Esophagus mucosa (tissue), 1 donor: ENCODE measurements around the gene DLG4. TPM values are rescaled to one million over a fixed set of nuclear protein-coding genes. Genes with fewer than 3 reads are reported as not detected.

Experiments used
- ATAC-seq: fragments of 200-7000 bp; cut with Tn5 transposase; one replicate; pipeline ENCODE4 v1.9.1; 2020
- total RNA-seq: library from RNA; stranded (reverse); gene quantifications from one replicate; pipeline ENCODE4 v1.2.4, GENCODE V29; 2023
- donor health status: DM: yes; HTN: yes; CAD: no.

DLG4 gene
- total RNA-seq, 1 donor from 2014 or later = 3.1 TPM

DNA sequence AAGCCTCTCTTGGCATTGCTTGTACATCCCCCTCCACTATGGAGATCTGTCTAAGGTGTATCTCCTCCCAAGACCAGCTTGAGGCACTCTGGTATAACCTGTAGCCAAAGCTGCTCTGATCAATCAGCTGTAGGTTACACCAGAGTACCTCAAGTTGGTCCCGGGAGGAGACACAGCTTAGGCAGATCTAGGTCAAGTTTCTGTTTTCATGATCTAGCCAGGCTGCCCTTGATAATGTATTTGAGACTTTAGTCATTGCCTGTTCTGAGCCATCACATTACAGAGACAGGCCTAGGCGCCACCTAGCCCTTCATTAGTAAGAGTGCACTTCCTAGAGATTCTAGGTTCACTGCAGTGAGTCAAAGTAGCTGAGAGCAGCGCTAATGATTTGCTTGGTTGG is 71.9 kb downstream of the DLG4 start:
- ATAC-seq = peak; percentile 90

DNA sequence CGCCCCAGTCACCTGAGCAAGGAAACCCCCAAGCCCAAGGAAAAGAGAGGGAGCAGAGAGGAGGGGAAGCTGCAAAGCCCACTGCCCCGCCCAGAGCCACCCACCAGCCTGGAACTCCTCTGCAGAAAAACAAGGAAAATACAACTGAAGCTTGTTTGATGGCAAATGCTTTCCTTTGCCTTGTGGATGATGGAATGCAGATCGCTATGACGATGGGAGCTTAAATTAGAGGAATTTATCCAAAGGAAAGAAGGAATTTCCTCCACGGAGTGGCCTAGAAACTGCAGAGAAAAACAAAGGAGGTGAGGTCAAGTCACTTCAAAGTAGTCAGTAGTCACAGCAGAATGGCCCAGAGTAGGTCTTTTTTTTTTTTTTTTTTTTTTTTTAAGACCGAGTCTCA is 73.5 kb downstream of the DLG4 start:
- no peak for ATAC-seq

DNA sequence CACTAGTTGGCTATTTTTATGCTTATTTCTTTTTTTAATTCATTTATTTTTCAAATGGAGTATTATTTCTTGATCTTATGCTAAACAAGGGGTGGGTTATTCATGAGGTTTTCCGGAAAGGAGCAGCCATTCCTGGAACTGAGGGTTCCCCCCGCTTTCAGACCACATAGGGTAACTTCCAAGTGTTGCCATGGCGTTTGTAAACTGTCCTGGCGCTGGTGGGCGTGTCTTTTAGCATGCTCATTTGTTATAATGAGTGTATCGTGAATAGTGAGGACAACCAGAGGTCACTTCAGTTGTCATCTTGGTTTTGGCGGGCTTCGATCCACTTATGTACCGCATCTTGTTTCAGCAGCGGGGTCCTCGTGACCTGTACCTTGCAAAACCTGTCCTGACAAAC is 75.4 kb downstream of the DLG4 start:
- no peak for ATAC-seq

DNA sequence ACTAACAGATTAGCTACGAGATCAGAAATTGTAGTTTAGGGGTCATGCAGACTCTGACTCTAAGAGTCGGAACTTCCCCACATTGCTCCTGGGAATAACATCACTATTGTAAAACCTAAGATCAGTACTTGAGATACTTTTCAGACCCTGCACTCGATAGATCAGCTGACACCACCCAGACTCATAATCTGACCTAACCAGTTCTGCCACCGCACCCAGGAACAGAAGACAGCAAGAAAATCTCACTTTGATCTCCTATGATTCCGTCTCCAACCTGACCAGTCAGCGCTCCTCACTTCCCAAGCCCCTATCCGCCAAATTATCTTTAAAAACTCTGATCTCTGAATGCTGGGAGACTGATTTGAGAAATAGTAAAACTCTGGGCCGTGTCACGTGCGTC is 77.8 kb downstream of the DLG4 start:
- ATAC-seq = peak; percentile 55

DNA sequence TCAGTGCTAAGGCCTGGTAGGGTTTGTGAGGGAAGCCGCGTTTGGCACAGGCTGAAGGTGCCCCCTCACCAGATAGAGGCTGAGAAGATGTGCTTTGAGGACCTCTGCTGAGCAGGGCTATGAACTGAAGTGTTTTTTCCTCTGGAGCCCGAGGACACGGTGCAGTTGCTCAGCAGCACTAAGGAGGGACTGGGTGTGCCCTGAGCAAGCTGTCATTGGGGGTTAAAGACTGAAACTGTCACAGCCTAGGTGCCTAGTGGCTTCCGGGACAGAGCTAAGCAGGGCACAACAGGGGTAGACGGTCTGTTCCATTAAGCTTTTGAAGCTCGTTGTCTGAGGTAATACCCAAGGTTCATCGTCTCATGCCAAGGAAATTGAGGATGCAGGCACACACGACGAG is 80.2 kb downstream of the DLG4 start:
- ATAC-seq = peak; percentile 78

DNA sequence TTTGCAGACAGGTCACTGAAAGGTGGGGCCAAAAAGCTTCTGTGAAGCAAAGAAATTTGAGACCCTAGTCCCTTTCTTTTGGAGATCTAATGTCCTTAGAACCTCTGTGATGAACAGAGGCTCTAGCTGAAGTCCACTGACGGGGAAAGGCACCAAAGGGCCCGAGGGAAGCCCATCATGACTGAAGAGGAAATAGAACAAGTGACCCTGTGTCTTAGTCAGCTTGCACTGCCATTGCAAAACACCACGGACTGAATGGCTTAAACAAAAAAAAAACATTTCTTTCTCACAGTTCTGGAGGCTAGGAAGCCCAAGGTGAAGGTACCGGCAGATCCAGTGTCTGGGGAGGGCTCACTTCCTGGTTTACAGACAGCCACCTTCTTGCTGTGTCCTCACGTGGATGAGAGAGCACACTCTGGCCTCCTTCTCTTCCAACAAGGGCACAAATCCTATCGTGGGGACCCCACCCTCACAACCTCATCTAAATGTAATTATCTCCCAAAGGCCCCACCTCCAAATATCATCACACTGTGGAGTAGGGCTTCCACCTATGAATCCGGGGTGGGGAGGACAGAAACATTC is 80.7 kb downstream of the DLG4 start:
- ATAC-seq = peak; percentile 17

DNA sequence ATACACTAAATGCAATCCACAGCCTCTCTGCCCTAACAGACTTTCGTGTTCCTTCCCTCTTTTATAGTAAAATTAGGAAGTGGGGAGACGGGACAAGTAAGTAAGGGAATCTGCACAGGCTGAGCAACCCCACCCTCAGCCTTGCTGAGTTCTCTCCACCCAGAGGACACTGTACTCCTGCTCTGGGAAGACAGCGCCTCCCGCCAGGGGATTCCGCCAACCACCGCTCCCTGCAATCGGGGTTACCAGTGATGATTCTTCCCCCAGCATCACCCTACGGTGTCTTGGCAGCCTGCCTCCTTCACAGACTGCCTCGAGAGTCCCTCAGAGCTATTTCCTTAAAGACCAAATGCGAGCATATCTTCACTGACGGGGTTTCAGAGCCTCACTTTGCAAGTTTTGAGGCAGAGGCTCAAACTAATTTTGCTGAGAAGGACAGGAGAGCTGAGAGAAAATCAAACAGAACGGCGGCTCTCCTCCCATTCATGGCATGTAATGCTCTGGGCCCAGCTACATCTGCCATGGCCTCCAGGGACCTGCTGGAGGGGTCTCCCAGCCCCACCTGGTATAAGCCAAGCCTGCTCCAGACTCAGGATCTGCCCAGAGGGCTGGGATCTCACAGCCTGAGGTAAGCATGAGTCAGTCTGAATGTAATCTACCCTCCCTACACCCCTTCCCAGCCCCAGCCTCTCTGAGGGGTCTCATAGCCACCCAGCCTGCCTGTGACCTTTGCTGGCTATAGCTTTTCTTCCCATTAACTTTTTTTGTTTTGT is 82.3 kb downstream of the DLG4 start:
- ATAC-seq = no peak

Other genes with a start within 250 kb of the DLG4 start
- 16.9 TPM for gene ALOX12, start 223.8 kb downstream of the DLG4 start, total RNA-seq
- 126 TPM for gene RNASEK, start 207.2 kb downstream of the DLG4 start, total RNA-seq
- 3.7 TPM for gene BCL6B, start 196.8 kb downstream of the DLG4 start, total RNA-seq
- gene SLC16A13, start 183.8 kb downstream of the DLG4 start, total RNA-seq = 11.8 TPM
- gene SLC16A11, start 175.7 kb downstream of the DLG4 start, total RNA-seq = 0.60 TPM
- 0.92 TPM for gene CLEC10A, start 139.6 kb downstream of the DLG4 start, total RNA-seq
- 0.24 TPM for gene ASGR2, start 105.0 kb downstream of the DLG4 start, total RNA-seq
- 1.00 TPM for gene ASGR1, start 40.5 kb downstream of the DLG4 start, total RNA-seq
- gene ACADVL, start 102 bp upstream of the DLG4 start, total RNA-seq = 311 TPM
- 32.7 TPM for gene DVL2, start 14.7 kb upstream of the DLG4 start, total RNA-seq
- gene PHF23, start 19.6 kb upstream of the DLG4 start, total RNA-seq = 33.6 TPM
- gene GABARAP, start 22.6 kb upstream of the DLG4 start, total RNA-seq = 268 TPM
- 87.6 TPM for gene CTDNEP1, start 31.9 kb upstream of the DLG4 start, total RNA-seq
- 40.3 TPM for gene ELP5, start 32.4 kb upstream of the DLG4 start, total RNA-seq
- 279 TPM for gene CLDN7, start 42.6 kb upstream of the DLG4 start, total RNA-seq
- 0.68 TPM for gene SLC2A4, start 61.9 kb upstream of the DLG4 start, total RNA-seq
- 0.96 TPM for gene YBX2, start 74.8 kb upstream of the DLG4 start, total RNA-seq
- gene EIF5A, start 87.8 kb upstream of the DLG4 start, total RNA-seq = 623 TPM
- gene GPS2, start 95.5 kb upstream of the DLG4 start, total RNA-seq = 38.9 TPM
- 13.5 TPM for gene NEURL4, start 109.5 kb upstream of the DLG4 start, total RNA-seq
- gene ACAP1, start 116.7 kb upstream of the DLG4 start, total RNA-seq = 3.8 TPM
- 32.9 TPM for gene KCTD11, start 132.3 kb upstream of the DLG4 start, total RNA-seq
- gene TMEM95, start 135.3 kb upstream of the DLG4 start, total RNA-seq = not detected
- 6.1 TPM for gene TNK1, start 161.3 kb upstream of the DLG4 start, total RNA-seq
- 23.1 TPM for gene PLSCR3, start 174.7 kb upstream of the DLG4 start, total RNA-seq
- gene TMEM256, start 184.3 kb upstream of the DLG4 start, total RNA-seq = 92.8 TPM
- gene NLGN2, start 188.0 kb upstream of the DLG4 start, total RNA-seq = 3.0 TPM
- not detected for gene SPEM1, start 200.5 kb upstream of the DLG4 start, total RNA-seq
- gene SPEM2, start 205.8 kb upstream of the DLG4 start, total RNA-seq = not detected
- not detected for gene SPEM3, start 209.0 kb upstream of the DLG4 start, total RNA-seq
- 8.2 TPM for gene TMEM102, start 215.6 kb upstream of the DLG4 start, total RNA-seq
- gene FGF11, start 219.7 kb upstream of the DLG4 start, total RNA-seq = 8.6 TPM
- gene CHRNB1, start 225.2 kb upstream of the DLG4 start, total RNA-seq = 4.9 TPM